ENCODE results near the gene MEF2C.
A peak's percentile ranks its signal among the peaks of the same experiment; 100 is the strongest.

The MEF2C gene

DNA sequence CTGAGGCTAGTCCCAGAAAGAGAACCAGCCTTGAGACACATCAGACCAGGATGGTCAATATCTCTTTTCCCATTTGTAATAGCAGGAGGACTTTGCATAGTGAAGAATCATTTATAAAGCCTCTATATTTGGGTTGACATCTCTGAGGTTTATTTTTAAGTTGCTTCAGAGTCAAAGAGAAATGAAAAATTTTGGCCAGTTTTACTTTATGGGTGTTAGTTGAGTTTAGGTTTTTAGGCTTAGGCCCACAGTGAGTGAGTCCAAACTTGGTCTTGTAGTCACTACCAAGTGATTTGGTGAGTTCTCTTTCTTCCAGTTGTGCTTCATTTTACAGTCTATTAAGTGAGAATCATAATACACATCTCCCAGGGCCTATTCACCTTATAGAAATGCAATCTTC, 5.3 kb upstream of the MEF2C start:
- no peak for DNase-seq (ENCODE audit: low read depth)

GRCh38 chr5:88887342-88887741, 4.4 kb upstream of the MEF2C start:
- no peak for DNase-seq (ENCODE audit: low read depth)

DNA sequence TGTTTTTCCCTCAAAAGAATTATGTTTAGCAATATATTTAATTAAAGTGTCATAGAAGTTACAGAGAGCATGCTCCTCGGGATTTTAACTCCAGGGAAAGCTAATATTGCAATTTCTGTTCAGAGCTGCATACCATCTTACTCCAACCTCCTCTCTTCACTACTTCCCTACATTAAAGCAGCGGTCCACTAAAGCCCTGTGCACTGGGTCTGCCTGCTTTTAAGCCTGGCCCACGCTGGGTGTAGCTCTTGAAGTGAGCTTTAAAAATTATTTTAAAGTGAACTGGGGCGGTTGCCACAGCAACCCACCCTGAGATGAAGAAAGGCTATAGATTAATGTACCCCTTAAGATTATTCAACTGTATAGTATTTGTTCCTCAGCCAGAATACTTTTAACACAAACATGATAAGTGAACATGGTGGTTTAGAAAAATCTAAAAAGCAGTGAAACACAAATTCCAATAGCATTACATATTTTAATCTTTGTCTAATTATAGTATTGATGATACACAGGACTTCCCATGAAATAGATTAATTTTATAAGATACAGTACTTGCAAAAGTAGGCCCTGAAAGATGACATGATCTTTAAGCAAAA, 3.9 kb upstream of the MEF2C start:
- DNase-seq (ENCODE audit: low read depth) = no peak

DNA sequence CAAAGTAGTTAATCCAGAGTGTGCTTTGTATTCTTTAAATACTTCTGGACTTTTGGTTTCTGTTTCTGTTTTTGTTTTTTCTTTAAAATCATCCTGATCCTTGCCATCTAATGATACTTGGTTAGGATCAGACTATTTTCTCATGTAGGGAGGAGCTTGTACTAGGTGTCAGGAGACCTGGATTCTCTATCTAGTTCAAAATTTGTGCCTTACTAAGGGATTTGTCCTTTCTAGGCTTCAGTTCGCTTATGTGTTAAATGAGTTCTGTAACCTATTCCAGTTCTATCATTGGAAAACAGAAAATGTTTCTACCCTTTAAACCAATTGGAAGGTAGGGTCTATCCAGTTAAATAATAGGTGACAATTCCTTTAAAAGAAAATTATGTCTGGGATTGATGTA, 3.3 kb upstream of the MEF2C start:
- no peak for DNase-seq (ENCODE audit: low read depth)

DNA sequence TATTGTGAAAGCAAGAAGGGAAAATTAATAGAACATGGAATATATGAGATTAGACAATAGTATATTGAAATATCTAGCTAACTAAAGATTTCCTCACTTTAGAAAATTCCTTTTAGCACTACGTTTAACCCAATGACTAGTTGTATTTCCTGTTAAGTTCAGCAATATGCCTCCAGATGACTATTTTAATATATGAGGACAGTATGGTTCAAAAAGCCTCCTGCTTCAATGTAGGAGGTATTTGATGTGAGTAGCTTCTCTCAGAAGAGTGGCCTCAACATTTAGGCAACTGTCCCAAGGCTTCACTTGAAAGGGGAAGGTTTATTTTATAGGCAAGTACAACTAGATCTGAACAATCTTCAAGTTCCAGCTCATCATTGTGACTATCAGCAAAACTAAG, 2.0 kb upstream of the MEF2C start:
- DNase-seq (ENCODE audit: low read depth) = no peak

- DNase-seq (ENCODE audit: low read depth) = no peak
Measured at GRCh38 chr5:88884608-88884877, 1.6 kb upstream of the MEF2C start.

DNA sequence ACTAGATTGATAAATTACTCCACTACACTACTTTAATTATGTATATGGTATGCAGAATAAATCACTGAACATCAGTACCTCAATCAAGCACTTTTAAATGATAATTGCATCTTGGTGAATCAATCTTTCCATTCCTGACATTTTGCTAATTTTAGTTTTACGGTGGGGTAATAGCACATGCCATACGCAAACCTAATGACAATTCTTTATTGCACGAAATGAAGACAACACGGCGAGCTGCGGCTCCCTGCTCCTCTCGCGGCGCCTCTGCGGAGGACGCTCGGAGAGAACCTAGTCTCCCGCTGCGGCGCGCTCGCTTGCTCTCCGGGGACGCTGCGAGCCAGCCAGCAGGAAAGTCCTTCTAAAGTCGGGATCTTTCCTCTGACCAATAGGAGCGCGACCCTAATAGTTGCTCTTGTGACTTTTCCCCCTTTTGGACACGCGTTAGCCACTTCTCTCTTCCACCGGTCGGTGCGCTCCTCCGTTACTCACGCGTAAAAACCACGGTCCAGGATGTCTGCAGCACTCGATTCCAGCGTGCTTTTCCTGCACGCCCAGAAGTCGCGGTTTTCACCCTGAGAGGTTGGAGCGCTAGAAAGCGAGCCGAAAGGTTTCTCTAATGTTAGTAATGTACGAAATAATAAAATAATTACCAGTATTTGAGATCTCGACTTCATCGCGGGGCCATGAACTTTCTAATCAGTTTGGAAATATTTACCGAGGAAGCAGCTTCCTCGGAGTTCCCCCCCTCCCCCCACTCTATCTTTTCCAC, 1.0 kb upstream of the MEF2C start:
- DNase-seq (ENCODE audit: low read depth) = peak; percentile 34

DNA sequence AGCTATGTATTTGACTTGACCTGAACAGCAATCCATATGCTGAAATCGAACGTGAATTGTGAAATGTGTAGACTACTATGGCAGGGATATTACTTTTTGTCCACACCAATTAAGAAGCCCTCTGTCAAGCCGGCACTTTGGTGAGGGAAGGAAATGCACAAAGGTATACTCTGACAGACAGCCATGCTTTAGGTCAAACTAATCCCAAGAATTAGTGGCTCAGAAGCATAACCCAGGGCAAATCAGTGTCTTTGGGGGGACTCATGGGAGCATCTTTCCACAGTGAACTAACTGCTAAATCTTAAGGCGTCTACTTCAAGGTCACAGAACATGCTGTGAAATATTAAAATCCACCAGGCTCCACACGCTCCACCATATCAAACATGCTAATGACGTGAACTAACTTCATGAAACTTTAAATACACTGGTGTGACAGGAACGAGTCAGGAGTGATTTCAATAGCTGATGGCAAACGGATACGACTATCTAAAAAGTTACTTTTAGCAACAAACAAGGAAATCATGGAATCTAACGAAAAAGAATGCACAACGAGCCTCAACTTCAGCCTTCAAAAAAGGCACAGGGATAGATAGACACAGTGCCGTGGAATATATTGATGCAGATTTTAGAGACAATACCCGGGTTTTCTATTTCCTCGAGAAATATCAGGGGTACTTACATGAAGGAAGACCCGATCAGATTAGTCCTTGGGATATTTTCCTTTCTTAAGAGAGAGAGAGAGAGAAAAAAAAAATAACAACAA, 527 bp downstream of the MEF2C start:
- no peak for DNase-seq (ENCODE audit: low read depth)

- no peak for DNase-seq (ENCODE audit: low read depth)
Measured at GRCh38 chr5:88881571-88881971, 1.4 kb downstream of the MEF2C start.

- no peak for DNase-seq (ENCODE audit: low read depth)
Measured at GRCh38 chr5:88880201-88880600, 2.8 kb downstream of the MEF2C start.

DNA sequence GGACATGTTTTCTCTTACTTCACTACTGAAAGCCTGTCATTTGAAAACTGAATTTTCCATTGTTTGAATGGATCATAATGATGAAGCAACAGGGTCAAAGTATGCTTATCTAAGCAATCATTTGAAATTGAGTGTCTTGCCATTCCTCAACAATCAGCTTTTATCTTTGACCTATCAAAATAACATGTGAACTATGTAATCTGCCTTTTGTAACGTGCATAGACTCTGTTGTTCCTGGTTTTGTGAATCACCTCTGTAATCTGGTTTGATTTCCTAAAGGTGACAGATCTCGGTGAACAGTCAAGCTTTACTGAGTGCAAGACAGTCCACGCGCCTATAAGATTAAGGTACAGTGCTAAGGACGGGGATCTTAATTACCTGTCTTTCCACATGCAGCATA, 3.3 kb downstream of the MEF2C start:
- no peak for DNase-seq (ENCODE audit: low read depth)

DNA sequence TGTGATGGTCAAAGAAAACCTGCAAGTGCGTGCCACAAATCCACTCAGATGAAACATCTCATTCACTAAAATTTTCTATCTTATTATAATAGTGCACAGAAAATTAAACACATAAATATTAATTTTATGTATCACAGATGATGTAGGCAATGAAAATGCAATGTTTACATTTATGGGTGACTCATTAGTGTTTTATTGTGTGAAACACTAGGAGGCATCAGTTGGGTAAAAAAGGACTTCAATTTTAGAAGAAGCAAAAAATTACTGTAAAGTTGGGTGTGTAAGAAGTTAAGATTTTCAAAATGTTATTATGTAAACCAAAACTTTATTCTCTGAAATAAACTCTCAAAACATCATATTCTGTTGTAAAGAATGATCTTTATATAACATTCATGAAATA, 4.0 kb downstream of the MEF2C start:
- DNase-seq (ENCODE audit: low read depth) = no peak

GRCh38 chr5:88877826-88878225, 5.2 kb downstream of the MEF2C start:
- no peak for DNase-seq (ENCODE audit: low read depth)

DNA sequence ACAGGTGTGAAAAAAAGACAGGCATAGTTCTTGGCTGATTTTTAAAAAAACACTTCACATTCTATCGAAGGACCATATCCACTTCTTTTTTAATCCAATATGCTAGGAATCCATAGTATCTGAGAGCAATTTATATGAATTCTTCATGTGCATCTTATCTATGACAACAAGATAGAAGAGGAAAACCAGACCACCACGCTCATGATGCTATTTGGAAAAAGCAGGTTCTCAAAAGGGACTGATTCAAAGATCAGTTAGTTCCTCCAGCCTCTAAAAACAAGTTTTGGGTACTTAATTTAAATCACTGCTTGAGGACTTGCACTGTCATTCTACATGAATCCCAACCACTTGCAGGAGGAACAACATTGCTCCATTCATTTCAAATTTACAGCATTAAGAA, 6.3 kb downstream of the MEF2C start:
- no peak for DNase-seq (ENCODE audit: low read depth)

DNA sequence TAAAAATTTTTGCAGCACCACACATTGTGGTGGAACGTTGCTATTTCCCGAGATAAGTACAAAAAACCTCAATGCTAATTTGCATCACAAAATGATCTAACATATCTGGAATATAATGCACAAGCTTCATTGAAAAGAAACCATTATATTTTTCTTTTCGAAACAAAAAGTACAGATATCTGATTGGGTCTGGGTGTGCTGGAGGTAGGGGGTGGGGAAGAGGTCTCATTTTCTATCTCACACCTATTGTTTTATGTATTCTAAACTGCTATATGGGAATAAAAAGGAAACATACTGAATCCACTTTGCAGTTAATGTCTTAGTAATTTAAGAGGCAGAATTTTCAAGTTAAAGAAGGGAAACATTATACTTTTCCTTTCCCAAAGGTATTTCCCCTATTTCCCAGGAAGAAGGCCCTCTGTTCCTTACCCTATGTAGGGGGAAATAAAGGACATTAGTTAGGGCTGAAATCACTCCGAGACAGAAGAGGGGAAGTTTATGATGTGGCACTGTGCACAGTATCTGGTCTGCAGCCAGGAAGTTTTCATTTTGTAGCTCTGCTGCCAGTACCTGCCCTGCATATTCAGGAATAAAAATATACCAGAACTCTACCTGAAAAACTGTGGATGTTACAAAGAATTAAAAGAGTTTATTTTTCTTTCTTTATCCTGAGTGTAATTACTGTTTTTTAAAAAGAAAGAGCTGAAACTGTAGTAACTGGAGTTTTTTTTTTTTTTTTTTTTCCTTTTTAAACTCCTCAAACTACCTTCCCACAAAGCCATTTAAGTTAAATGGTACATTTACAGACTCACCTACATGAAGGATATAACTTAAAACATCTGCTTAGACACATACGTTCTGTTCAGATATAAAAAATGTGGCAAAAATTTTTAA, 7.4 kb downstream of the MEF2C start:
- no peak for DNase-seq (ENCODE audit: low read depth)

- DNase-seq (ENCODE audit: low read depth) = no peak
Measured at GRCh38 chr5:88873447-88873846, 9.5 kb downstream of the MEF2C start.

DNA sequence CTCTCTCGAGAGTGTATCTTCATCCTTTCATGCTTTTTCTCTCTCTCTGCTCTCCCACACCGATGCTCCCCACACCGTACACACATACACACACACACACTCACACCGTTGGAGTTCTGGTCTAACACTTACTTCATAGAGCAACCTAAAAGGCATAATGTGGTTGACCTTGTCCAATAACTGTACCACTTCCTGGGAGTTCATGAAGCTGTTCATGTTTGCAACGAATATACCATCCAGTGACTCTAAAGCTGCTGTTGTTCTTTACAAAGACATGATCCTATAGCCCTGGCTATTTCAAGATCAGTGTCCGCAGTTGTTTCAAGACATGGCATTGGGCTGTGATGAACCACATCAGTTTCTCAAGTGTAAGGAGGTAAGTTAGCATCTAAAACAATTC, 10.0 kb downstream of the MEF2C start:
- DNase-seq (ENCODE audit: low read depth) = no peak

DNA sequence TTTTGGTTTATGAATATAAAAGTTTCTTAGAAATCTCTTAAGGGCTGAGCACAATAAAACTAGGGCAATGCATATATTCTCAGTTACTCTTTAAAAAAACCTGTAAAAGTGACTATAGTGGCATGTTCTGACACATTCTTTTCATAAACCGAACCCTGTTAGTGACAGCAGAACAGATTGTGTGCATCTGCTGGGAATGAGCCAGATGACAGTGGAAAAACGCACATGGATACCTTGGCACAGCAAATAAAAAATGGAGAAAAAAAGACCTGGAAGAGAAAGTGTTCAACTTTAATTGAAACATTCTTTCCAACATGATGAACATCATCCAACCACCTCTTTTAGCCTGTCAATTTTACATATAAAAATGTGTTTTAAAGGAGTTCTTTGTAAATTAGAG, 12.7 kb downstream of the MEF2C start:
- DNase-seq (ENCODE audit: low read depth) = no peak

DNA sequence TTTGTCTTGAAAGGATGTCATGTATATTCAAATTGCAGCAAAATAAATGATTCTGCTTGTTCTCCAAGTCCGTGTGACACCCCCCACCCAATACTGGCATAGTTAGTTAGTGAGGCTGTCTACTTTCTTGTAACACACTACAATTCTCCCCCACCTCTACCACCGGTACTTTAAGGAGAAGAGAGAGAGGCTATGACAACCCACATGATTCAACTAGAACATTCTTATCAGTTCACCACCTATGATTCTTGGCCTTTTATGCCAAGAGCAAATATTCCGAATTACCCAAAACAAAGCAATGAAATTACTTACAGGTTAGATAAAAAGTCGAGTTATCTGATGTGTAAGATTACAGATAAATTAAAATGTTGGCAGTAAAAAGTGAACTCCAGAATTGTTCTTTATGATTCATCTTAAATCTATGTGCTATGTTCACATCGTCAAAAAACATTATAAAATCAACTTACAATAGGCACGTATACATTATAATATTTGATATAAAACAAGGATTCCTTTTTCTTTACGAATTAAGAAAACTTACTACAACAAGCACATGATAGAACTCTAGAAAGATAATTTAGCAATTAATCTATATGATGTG, 14.4 kb downstream of the MEF2C start:
- DNase-seq (ENCODE audit: low read depth) = no peak

GRCh38 chr5:88867638-88868037, 15.3 kb downstream of the MEF2C start:
- DNase-seq (ENCODE audit: low read depth) = no peak

DNA sequence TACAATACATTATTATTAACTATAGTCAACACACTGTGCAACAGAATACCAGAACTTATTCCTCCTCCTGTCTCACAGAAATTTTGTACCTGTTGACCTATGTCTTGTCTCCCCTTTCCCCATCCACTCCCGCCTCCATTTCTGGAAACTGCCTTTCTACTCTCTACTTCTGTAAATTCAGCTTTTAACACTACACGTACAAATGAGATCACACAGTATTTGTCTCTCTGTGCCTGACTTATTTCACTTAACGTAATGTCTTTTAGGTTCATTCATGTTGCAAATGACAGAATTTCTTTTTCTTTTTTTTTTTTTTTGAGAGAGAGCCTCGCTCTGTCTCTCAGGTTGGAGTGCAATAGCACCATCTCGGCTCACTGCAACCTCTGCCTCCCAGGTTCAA, 19.5 kb downstream of the MEF2C start:
- DNase-seq (ENCODE audit: low read depth) = no peak

- DNase-seq (ENCODE audit: low read depth) = no peak
Measured at GRCh38 chr5:88862547-88863175, 20.3 kb downstream of the MEF2C start.

Measured in HS-5 (cell line).